Glomerular endothelial cell (primary cell): ENCODE data around the gene TBC1D1. TPM values are rescaled to one million over a fixed set of nuclear protein-coding genes. Genes with fewer than 3 reads are reported as not detected.

Source experiments
- DNase-seq: peaks from one replicate; pipeline ENCODE4 v3.0.0-alpha.2; 2011; ENCODE audit warnings: low read depth, low spot score; ENCODE audit errors: extremely low read depth
- total RNA-seq: library from RNA; depleted of rRNA; stranded (reverse); fragments of >200 nt; gene quantifications from 2 replicates; pipeline ENCODE4 v1.2.3, GENCODE V29; 2015

TBC1D1 gene
- total RNA-seq, 1 donor from 2014 or later = 133 TPM

GRCh38 chr4:38137080-38137479, 246.2 kb downstream of the TBC1D1 start:
- no peak for DNase-seq

- no peak for DNase-seq
Measured at GRCh38 chr4:38138363-38138762, 247.5 kb downstream of the TBC1D1 start.

- DNase-seq = no peak
Measured at GRCh38 chr4:38139187-38139586, 248.3 kb downstream of the TBC1D1 start.

GRCh38 chr4:38140643-38141203, 249.8 kb downstream of the TBC1D1 start:
- no peak for DNase-seq

- no peak for DNase-seq
Measured at GRCh38 chr4:38141808-38142500, 251.1 kb downstream of the TBC1D1 start.

- no peak for DNase-seq
Measured at GRCh38 chr4:38144031-38144430, 253.1 kb downstream of the TBC1D1 start.

- DNase-seq = no peak
Measured at GRCh38 chr4:38145033-38145678, 254.3 kb downstream of the TBC1D1 start.

- no peak for DNase-seq
Measured at GRCh38 chr4:38145741-38146140, 254.9 kb downstream of the TBC1D1 start.

- DNase-seq = no peak
Measured at GRCh38 chr4:38146383-38146782, 255.5 kb downstream of the TBC1D1 start.

GRCh38 chr4:38149472-38149996, 258.6 kb downstream of the TBC1D1 start:
- no peak for DNase-seq

- no peak for DNase-seq
Measured at GRCh38 chr4:38149997-38150671, 259.2 kb downstream of the TBC1D1 start.

GRCh38 chr4:38150766-38151165, 259.9 kb downstream of the TBC1D1 start:
- no peak for DNase-seq

- no peak for DNase-seq
Measured at GRCh38 chr4:38151873-38152272, 261.0 kb downstream of the TBC1D1 start.

GRCh38 chr4:38152305-38152704, 261.4 kb downstream of the TBC1D1 start:
- no peak for DNase-seq

GRCh38 chr4:38152721-38153386, 262.0 kb downstream of the TBC1D1 start:
- no peak for DNase-seq

- DNase-seq = no peak
Measured at GRCh38 chr4:38153387-38153760, 262.5 kb downstream of the TBC1D1 start.

- DNase-seq = no peak
Measured at GRCh38 chr4:38154252-38154651, 263.4 kb downstream of the TBC1D1 start.

- no peak for DNase-seq
Measured at GRCh38 chr4:38154681-38155588, 264.1 kb downstream of the TBC1D1 start.

GRCh38 chr4:38155589-38156294, 264.9 kb downstream of the TBC1D1 start:
- DNase-seq = no peak
